ENCODE data around the gene DNAAF5. TPM values are rescaled to one million over a fixed set of nuclear protein-coding genes. Genes with fewer than 3 reads are reported as not detected.
A peak's percentile ranks its signal among the peaks of the same experiment; 100 is the strongest.

Gene DNAAF5
- total RNA-seq, 1 donor from 2014 or later: 4.3 TPM

- no peak for DNase-seq (ENCODE audit: low spot score)
These were observed 78.8 kb downstream of the DNAAF5 start for GRCh38 chr7:805261-805660.

- peak; percentile 54 for DNase-seq (ENCODE audit: low spot score)
These were observed 89.1 kb downstream of the DNAAF5 start for GRCh38 chr7:815284-816216.

GRCh38 chr7:816300-816750 is 89.8 kb downstream of the DNAAF5 start:
- DNase-seq (ENCODE audit: low spot score): peak; percentile 99

GRCh38 chr7:816751-817671 is 90.5 kb downstream of the DNAAF5 start:
- DNase-seq (ENCODE audit: low spot score): no peak

- no peak for DNase-seq (ENCODE audit: low spot score)
These were observed 91.7 kb downstream of the DNAAF5 start for GRCh38 chr7:818031-818699.

- DNase-seq (ENCODE audit: low spot score): no peak
These were observed 93.8 kb downstream of the DNAAF5 start for GRCh38 chr7:820341-820740.

- no peak for DNase-seq (ENCODE audit: low spot score)
These were observed 95.2 kb downstream of the DNAAF5 start for GRCh38 chr7:821688-822087.

GRCh38 chr7:822692-823276 is 96.3 kb downstream of the DNAAF5 start:
- DNase-seq (ENCODE audit: low spot score): no peak

- DNase-seq (ENCODE audit: low spot score): no peak
These were observed 97.2 kb downstream of the DNAAF5 start for GRCh38 chr7:823649-824048.

GRCh38 chr7:824081-824480 is 97.6 kb downstream of the DNAAF5 start:
- no peak for DNase-seq (ENCODE audit: low spot score)

GRCh38 chr7:824664-825063 is 98.2 kb downstream of the DNAAF5 start:
- DNase-seq (ENCODE audit: low spot score): no peak

GRCh38 chr7:825386-825785 is 98.9 kb downstream of the DNAAF5 start:
- DNase-seq (ENCODE audit: low spot score): no peak

GRCh38 chr7:826230-826917 is 99.9 kb downstream of the DNAAF5 start:
- no peak for DNase-seq (ENCODE audit: low spot score)

- no peak for DNase-seq (ENCODE audit: low spot score)
These were observed 102.5 kb downstream of the DNAAF5 start for GRCh38 chr7:828793-829561.

GRCh38 chr7:830069-830468 is 103.6 kb downstream of the DNAAF5 start:
- DNase-seq (ENCODE audit: low spot score): no peak

- DNase-seq (ENCODE audit: low spot score): peak; percentile 91
These were observed 105.2 kb downstream of the DNAAF5 start for GRCh38 chr7:831596-832166.

GRCh38 chr7:832167-832967 is 105.9 kb downstream of the DNAAF5 start, which contains the start of gene SUN1:
SUN1 (plus strand) TSS chr7:832476; CDS start chr7:832525, 49 bp downstream.
- peak; percentile 49 for DNase-seq (ENCODE audit: low spot score)

GRCh38 chr7:832968-833424 is 106.5 kb downstream of the DNAAF5 start:
- DNase-seq (ENCODE audit: low spot score): no peak

Measured in umbilical cord (tissue), 2 donors.